GM12878 (cell line): ENCODE measurements around the gene CTR9. TPM values are rescaled to one million over a fixed set of nuclear protein-coding genes. Genes with fewer than 3 reads are reported as not detected.
A peak's percentile ranks its signal among the peaks of the same experiment; 100 is the strongest.

Experiments
- ATAC-seq: fragments of 200-7000 bp; cut with Tn5 transposase; 3 replicates; pipeline ENCODE4 v1.9.1; 2020; ENCODE audit warnings: mild to moderate bottlenecking, moderate library complexity
- BruUV-seq: library from RNA; stranded (reverse); fragments of 400-500 nt; replicated peaks from 2 replicates; lab custom pipeline; 2021; lab: Mats Ljungman, UMichigan
- CTCF ChIA-PET: fragments of 300-600 bp; sonication (Branson Sonifier 250); formaldehyde crosslinking; extraction: SDS; loops from one replicate; lab custom pipeline; 2021; ENCODE audit warnings: inconsistent platforms; lab: Yijun Ruan, JAX
- POLR2A ChIA-PET: fragments of 350-600 bp; formaldehyde crosslinking; extraction: SDS; loops from one replicate; lab custom pipeline; 2021; ENCODE audit warnings: inconsistent platforms; lab: Charles Lee
- RAD21 ChIA-PET: fragments of 300-600 bp; sonication (Branson Sonifier 250); formaldehyde crosslinking; loops from one replicate; lab custom pipeline; 2023; ENCODE audit warnings: antibody characterized with exemption; ENCODE audit not compliant: unreplicated experiment; lab: Charles Lee
- SMC1A ChIA-PET: fragments of 300-600 bp; sonication (Branson Sonifier 250); formaldehyde crosslinking; loops from one replicate; lab custom pipeline; 2023; ENCODE audit not compliant: unreplicated experiment, uncharacterized antibody; lab: Charles Lee
- DNase-seq: peaks from one replicate; pipeline ENCODE4 v3.0.0-alpha.2; 2011; ENCODE audit warnings: low read depth, low spot score
- FAIRE-seq: peaks from 3 replicates; lab custom pipeline; 2011; peaks lifted over from hg19 to GRCh38; lab: Jason Lieb, UNC
- H2AFZ ChIP-seq: 2 replicates; pipeline ENCODE4 v1.6.0; 2011; ENCODE audit warnings: low read depth, low read length, control low read depth; ENCODE audit not compliant: control insufficient read depth
- H3K27ac ChIP-seq: 2 replicates; pipeline ENCODE4 v1.5.1; 2011; ENCODE audit warnings: control low read depth; ENCODE audit not compliant: control insufficient read depth, insufficient read depth
- H3K27me3 ChIP-seq, 2 experiments: replicated peaks in 1 of 2; 2 replicates each; pipeline versions ENCODE4 v1.6.0 to v1.6.1; 2011; ENCODE audit warnings: low read length in 1 of 2; ENCODE audit not compliant: control insufficient read depth in 2 of 2, insufficient read depth in 2 of 2
- H3K36me3 ChIP-seq, 2 experiments: 2 replicates each; pipeline ENCODE4 v1.5.1; 2011; ENCODE audit warnings: low read length in 1 of 2; ENCODE audit not compliant: control insufficient read depth in 2 of 2, insufficient read depth in 2 of 2
- H3K4me1 ChIP-seq: 2 replicates; pipeline ENCODE4 v1.6.1; 2011; ENCODE audit warnings: mild to moderate bottlenecking, low read length, moderate library complexity, mixed read lengths; ENCODE audit not compliant: control insufficient read depth, insufficient read depth
- H3K4me2 ChIP-seq: 2 replicates; pipeline ENCODE4 v1.6.0; 2011; ENCODE audit warnings: control low read depth; ENCODE audit not compliant: control insufficient read depth, insufficient read depth
- H3K4me3 ChIP-seq: fragments of 200-600 bp; sonication (generic); 2 replicates; pipeline ENCODE4 v1.5.1; 2016
- H3K79me2 ChIP-seq: 2 replicates; pipeline ENCODE4 v1.6.0; 2011; ENCODE audit warnings: low read length; ENCODE audit not compliant: control insufficient read depth, insufficient read depth
- H3K9ac ChIP-seq: 2 replicates; pipeline ENCODE4 v1.8.0; 2011; ENCODE audit warnings: low read length, control low read depth, mixed read lengths; ENCODE audit not compliant: control insufficient read depth, insufficient read depth
- H3K9me3 ChIP-seq: replicated peaks from 3 replicates; pipeline ENCODE4 v1.5.1; 2011; ENCODE audit warnings: mild to moderate bottlenecking, low read length; ENCODE audit not compliant: control insufficient read depth, insufficient read depth
- H4K20me1 ChIP-seq: 2 replicates; pipeline ENCODE4 v1.6.0; 2011; ENCODE audit not compliant: control insufficient read depth, insufficient read depth
- HDAC6 ChIP-seq: fragments of 200-600 bp; sonication (generic); IDR thresholded peaks from one replicate; pipeline ENCODE4 v1.8.0; 2017; ENCODE audit warnings: antibody characterized with exemption; ENCODE audit not compliant: unreplicated experiment
- IKZF2 ChIP-seq, 2 experiments: fragments of 450-650 bp; IDR thresholded peaks; 2 replicates each; pipeline ENCODE4 v1.6.1; 2017; ENCODE audit warnings: mild to moderate bottlenecking in 2 of 2, moderate library complexity in 2 of 2
- RUNX3 ChIP-seq: IDR thresholded peaks from 2 replicates; pipeline ENCODE4 v1.6.1; 2012; ENCODE audit warnings: low read length, inconsistent platforms
- TCF7 ChIP-seq: IDR thresholded peaks from 2 replicates; pipeline ENCODE4 v1.6.1; 2014; ENCODE audit warnings: antibody characterized with exemption, borderline replicate concordance
- YY1 ChIP-seq: IDR thresholded peaks from 2 replicates; pipeline ENCODE4 v1.6.1; 2011; ENCODE audit warnings: low read depth, mild to moderate bottlenecking, low read length
- WGBS: methylation state at CpG from one replicate; pipeline ENCODE4 v1.1.6; 2016; ENCODE audit warnings: low lambda C conversion rate; ENCODE audit not compliant: insufficient replicate concordance, insufficient coverage; ENCODE audit errors: missing lambda C conversion rate; 5-methylcytosine and 5-hydroxymethylcytosine counted together
- in situ Hi-C: fragments of 300-500 bp; cut with MboI; formaldehyde crosslinking; loops from 9 replicates; pipeline ENCODE4 v1.14.3; 2018; ENCODE audit warnings: mixed read lengths
- intact Hi-C: fragments of 100-400 bp; cut with micrococcal nuclease; formaldehyde crosslinking; loops from one replicate; pipeline ENCODE4 v1.14.2; 2022; ENCODE audit not compliant: unreplicated experiment
- polyA plus RNA-seq, 11 experiments: library from polyadenylated mRNA; depleted of rRNA in 4 of 11; unstranded in 6 of 11; stranded (reverse) in 5 of 11; fragments of >200 nt; fragmentation: Nextera tagmentation in 4 of 11; fragmentation: Illumina TruSeq in 1 of 11; extraction: Ambion mirVana in 4 of 11; extraction: Trizol in 1 of 11; gene quantifications; 1 replicate in 1 of 11; 2 replicates in 10 of 11; pipeline versions ENCODE4 v1.2.1 to v1.2.3, GENCODE V29; 2011 to 2016; ENCODE audit warnings: inconsistent platforms in 2 of 11, missing spikeins in 2 of 11, low read depth in 1 of 11
- total RNA-seq, 4 experiments: library from RNA; depleted of rRNA in 3 of 4; stranded (reverse); fragments of >200 nt in 3 of 4; fragmentation: Illumina TruSeq in 1 of 4; extraction: Trizol in 1 of 4; gene quantifications; 2 replicates each; pipeline versions ENCODE4 v1.2.1 to v1.2.3, GENCODE V29; 2013 to 2021

Gene CTR9
- total and polyA plus RNA-seq, 10 of the 15 experiments (the other 5 are each of a cell fraction or from before 2014, with no cell fraction given) = 13.9 to 54.9 (median 28.9) TPM

DNA sequence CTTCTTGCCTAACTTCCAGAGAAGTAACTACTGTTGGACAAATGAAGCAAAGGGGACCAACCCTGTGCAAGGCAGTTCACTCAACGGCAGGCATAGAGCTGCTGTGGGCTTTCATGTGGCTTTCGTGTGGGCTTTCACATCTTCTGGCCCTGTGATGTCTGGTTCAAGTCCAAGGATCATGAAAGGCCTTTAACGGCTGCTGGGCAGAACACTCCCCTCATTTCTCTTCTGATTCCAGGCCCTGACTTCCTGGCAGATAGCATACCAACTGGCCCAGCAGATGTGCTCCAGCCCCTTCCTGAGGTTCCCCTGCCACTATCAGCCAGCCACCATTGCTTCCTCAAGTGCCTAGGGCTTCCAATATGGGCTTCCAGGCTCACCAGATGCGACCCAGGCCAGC, 28.7 kb upstream of the CTR9 start:
- H3K27me3 ChIP-seq = no peaks in the 10 kb centered on the region; a peak in 1 of 4 replicates
- FAIRE-seq (no peak), ATAC-seq (no peak)
- no TSS peak for BruUV-seq
- no peak overlapping the region for H3K4me2 ChIP-seq
- no peak overlapping the region for H2AFZ ChIP-seq
- H4K20me1 ChIP-seq = no peaks in the 10 kb centered on the region
- RAD21 ChIA-PET = no interaction called here
- H3K4me3 ChIP-seq = no peak overlapping the region
- WGBS = 7% methylated on average over 4 of the region's 4 CpGs
- H3K9ac ChIP-seq = no peak overlapping the region
- H3K27ac ChIP-seq = no peak overlapping the region
- no peak for TF ChIP-seq HDAC6
- TF ChIP-seq TCF7 = peak; percentile 38; the same call in 1 of the 2 replicates
- 0 out of 2 replicates have a peak, but pooled peaks have one; percentile 36 for TF ChIP-seq RUNX3
- TF ChIP-seq, all 136 proteins: peak for 2
- ChIA-PET POLR2A (no interaction called here), CTCF (no interaction called here), SMC1A (interaction anchor here (0.5 kb wide), 1 partner anchor 92 kb away, joined by 3 read pairs; no protein-coding TSS in a partner anchor)
- Histone ChIP-seq H3K36me3 (no peaks in the 10 kb centered on the region), H3K79me2 (no peaks in the 10 kb centered on the region), H3K4me1 (peaks cover 6% of the 10 kb centered on the region), H3K9me3 (no peaks in the 10 kb centered on the region; the same call in 2 of the 3 replicates)
- in situ Hi-C loops = no loop called here
- intact Hi-C loops = no loop called here
- no peak for DNase-seq

DNA sequence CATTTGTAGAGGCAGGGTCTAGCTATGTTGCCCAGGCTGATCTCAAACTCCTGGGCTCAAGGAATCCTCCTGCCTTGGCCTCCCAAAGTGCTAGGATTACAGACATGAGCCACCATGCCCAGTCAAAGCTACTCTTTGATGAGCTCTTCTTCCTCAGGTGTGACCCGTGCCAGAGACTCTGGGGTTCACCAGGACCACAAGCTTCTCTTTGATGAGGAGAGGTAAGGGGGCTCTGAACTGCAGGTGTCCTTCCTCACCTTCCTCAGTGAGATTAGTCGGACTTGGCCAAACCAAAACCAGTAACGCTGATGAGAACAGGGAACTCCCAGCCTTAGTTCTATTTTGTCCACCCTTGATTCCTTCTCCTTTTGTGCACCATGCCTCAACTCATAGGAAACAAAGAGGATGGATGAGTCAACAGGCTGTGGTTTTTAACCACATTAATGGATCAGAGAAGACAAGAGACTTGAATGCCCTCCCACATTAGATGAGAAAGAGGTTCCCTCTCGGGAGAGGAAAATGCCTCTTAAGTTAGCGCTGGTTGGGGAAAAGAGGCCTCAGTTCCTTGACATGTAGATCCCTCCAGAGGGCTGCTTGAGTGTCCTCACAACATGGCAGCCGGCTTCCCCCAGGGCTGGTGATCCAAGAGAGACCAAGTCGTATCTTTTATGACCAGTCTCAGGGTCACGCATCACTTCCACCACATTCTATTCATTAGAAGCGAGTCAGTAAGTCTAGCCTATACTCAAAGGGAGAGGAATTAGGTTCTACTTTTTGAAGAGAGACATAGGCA, 25.7 kb upstream of the CTR9 start:
- Histone ChIP-seq H2AFZ (no peak overlapping the region), H3K36me3 (no peaks in the 10 kb centered on the region), H3K9me3 (no peaks in the 10 kb centered on the region; the same call in 2 of the 3 replicates), H3K27ac (no peak overlapping the region), H3K79me2 (no peaks in the 10 kb centered on the region), H3K4me3 (no peak overlapping the region), H3K9ac (no peak overlapping the region), H3K27me3 (no peaks in the 10 kb centered on the region; a peak in 2 of 4 replicates), H4K20me1 (no peaks in the 10 kb centered on the region), H3K4me2 (peak overlapping the region; percentile 2; the same call in 1 of the 2 replicates), H3K4me1 (peaks cover 6% of the 10 kb centered on the region)
- intact Hi-C loops (no loop called here), in situ Hi-C loops (no loop called here)
- TF ChIP-seq RUNX3 (peak; percentile 79), IKZF2 (IDR thresholded peaks at IDR 0.05) (no peak), YY1 (peak; percentile 66)
- FAIRE-seq (no peak), ATAC-seq (peak; percentile 23; the same call in 2 of the 3 replicates), DNase-seq (no peak)
- no TSS peak for BruUV-seq
- ChIA-PET CTCF (interaction anchor here (1.7 kb wide), 2 partner anchors 11 to 319 kb away, joined by 6 to 8 read pairs; no protein-coding TSS in a partner anchor), POLR2A (interaction anchor here (0.5 kb wide), 1 partner anchor 136 kb away, joined by 3 read pairs; no protein-coding TSS in a partner anchor), SMC1A (interaction anchor here (0.9 kb wide), 1 partner anchor 52 kb away, joined by 3 read pairs; no protein-coding TSS in a partner anchor), RAD21 (no interaction called here)
- 26% methylated on average over 9 of the region's 9 CpGs for WGBS
